ENCODE results near the gene NTN5. TPM values are rescaled to one million over a fixed set of nuclear protein-coding genes. Genes with fewer than 3 reads are reported as not detected.
A peak's percentile ranks its signal among the peaks of the same experiment; 100 is the strongest.

NTN5 gene
- total RNA-seq, 2 experiments from 2014 or later = 0.16 to 0.53 TPM

GRCh38 chr19:48623556-48624066, 49.2 kb downstream of the NTN5 start:
- Histone ChIP-seq H2AFZ (ENCODE audit: low read length) (peak overlapping the region; percentile 11; the same call in 1 of the 2 replicates), H3K9me2 (ENCODE audit: insufficient read depth, low read length) (no peaks in the 10 kb centered on the region), H3K36me3 (ENCODE audit: insufficient read depth, low read length) (peaks cover 16% of the 10 kb centered on the region), H3K79me2 (ENCODE audit: insufficient read depth, low read depth, low read length) (peaks cover 17% of the 10 kb centered on the region), H3K4me2 (ENCODE audit: low read length) (peak overlapping the region; percentile 78), H3K4me1 (ENCODE audit: insufficient read depth, low read length, poor library complexity, severe bottlenecking) (peaks cover 31% of the 10 kb centered on the region), H3K27ac (ENCODE audit: low read depth, low read length, poor library complexity, severe bottlenecking) (peak overlapping the region; percentile 39), H3K4me3 (ENCODE audit: low read depth, low read length, poor library complexity, severe bottlenecking) (peak overlapping the region; percentile 61), H4K20me1 (ENCODE audit: insufficient read depth, low read length) (peaks cover under 1% of the 10 kb centered on the region; the same call in 1 of the 2 replicates), H3K9me3 (ENCODE audit: low read length) (no peaks in the 10 kb centered on the region)
- TF ChIP-seq, protein P1, sequence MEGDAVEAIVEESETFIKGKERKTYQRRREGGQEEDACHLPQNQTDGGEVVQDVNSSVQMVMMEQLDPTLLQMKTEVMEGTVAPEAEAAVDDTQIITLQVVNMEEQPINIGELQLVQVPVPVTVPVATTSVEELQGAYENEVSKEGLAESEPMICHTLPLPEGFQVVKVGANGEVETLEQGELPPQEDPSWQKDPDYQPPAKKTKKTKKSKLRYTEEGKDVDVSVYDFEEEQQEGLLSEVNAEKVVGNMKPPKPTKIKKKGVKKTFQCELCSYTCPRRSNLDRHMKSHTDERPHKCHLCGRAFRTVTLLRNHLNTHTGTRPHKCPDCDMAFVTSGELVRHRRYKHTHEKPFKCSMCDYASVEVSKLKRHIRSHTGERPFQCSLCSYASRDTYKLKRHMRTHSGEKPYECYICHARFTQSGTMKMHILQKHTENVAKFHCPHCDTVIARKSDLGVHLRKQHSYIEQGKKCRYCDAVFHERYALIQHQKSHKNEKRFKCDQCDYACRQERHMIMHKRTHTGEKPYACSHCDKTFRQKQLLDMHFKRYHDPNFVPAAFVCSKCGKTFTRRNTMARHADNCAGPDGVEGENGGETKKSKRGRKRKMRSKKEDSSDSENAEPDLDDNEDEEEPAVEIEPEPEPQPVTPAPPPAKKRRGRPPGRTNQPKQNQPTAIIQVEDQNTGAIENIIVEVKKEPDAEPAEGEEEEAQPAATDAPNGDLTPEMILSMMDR (conservative IDR thresholded peaks at IDR 0.05; ENCODE audit: low read length) = no peak
- no peak for TF ChIP-seq EZH2phosphoT487 (IDR thresholded peaks at IDR 0.05; ENCODE audit: borderline replicate concordance, low read depth, low read length)
- no peak for DNase-seq (ENCODE audit: low spot score)
- ChIA-PET POLR2A (interaction anchor here (0.6 kb wide), 1 partner anchor 717 kb away, joined by 3 read pairs; no protein-coding TSS in a partner anchor), CTCF (ENCODE audit: unreplicated experiment) (interaction anchor here (0.6 kb wide), 2 partner anchors 10 to 228 kb away, joined by 3 read pairs; no protein-coding TSS in a partner anchor)
- BruUV-seq (replicated peaks) = no TSS peak
- intact Hi-C loops (cut with micrococcal nuclease; ENCODE audit: unreplicated experiment) = no loop called here

DNA sequence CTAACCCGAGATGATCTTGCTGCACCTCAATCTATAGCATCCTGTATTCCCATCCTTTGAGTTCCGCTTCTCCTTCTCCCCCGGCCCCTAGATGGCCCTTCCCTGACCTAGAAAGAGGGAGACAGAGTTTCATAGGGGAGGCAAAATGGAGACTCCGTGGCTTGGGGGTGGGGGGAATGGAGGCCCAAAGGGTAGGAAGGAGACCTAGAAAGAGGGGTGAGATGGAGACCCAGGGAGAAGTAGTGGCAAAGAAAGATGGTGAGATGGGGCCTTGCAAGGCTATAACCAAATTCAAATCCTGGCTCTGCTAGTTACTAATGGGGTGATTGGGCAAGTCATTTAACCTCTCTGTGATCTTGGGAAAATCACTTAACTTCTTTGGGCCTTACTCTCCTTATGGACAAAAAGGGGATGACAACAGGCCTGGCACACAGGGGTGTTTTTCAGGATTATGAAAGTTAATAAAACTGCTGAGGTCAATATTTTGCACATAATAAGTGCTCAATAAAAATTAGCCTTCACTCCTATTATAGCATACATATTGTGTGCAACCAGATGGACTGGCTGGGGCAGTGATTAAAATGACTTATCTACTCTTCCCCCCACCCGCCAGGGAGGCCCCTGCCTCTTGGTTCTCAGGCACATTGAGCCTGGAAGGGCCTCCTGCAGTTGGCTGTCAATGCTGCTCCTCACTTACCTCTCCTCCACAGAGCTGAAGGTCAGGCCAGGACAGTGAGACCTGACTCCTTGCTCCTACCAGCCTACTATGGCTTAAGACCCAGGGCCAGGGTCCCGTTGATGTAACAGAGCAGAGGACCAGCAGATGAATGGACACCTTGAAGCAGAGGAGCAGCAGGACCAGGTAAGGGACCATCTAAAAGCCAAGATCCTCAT, 52.9 kb downstream of the NTN5 start:
- Histone ChIP-seq H3K27ac (ENCODE audit: low read depth, low read length, poor library complexity, severe bottlenecking) (peak overlapping the region; percentile 72), H3K4me2 (ENCODE audit: low read length) (peak overlapping the region; percentile 87), H3K36me3 (ENCODE audit: insufficient read depth, low read length) (peaks cover 47% of the 10 kb centered on the region), H3K9me3 (ENCODE audit: low read length) (no peaks in the 10 kb centered on the region), H4K20me1 (ENCODE audit: insufficient read depth, low read length) (peaks cover 27% of the 10 kb centered on the region), H3K9me2 (ENCODE audit: insufficient read depth, low read length) (no peaks in the 10 kb centered on the region), H3K4me1 (ENCODE audit: insufficient read depth, low read length, poor library complexity, severe bottlenecking) (peaks cover 61% of the 10 kb centered on the region), H2AFZ (ENCODE audit: low read length) (peak overlapping the region; percentile 21; the same call in 1 of the 2 replicates), H3K4me3 (ENCODE audit: low read depth, low read length, poor library complexity, severe bottlenecking) (peak overlapping the region; percentile 88), H3K79me2 (ENCODE audit: insufficient read depth, low read depth, low read length) (peaks cover 45% of the 10 kb centered on the region)
- ChIA-PET POLR2A (interaction anchor here (1.0 to 1.3 kb wide), 3 partner anchors 11 to 299 kb away, joined by 3 to 6 read pairs (median 5); no protein-coding TSS in a partner anchor), CTCF (ENCODE audit: unreplicated experiment) (no interaction called here)
- TSS peak; percentile 85 for BruUV-seq (replicated peaks)
- no peak for TF ChIP-seq EZH2phosphoT487 (IDR thresholded peaks at IDR 0.05; ENCODE audit: borderline replicate concordance, low read depth, low read length)
- TF ChIP-seq, protein P1 (conservative IDR thresholded peaks at IDR 0.05; ENCODE audit: low read length) = no peak; the same call in 1 of the 2 replicates
- intact Hi-C loops (cut with micrococcal nuclease; ENCODE audit: unreplicated experiment) = loop anchor here (1.0 kb wide), 2 partner anchors 17 to 94 kb away; partner anchors contain the start of gene DBP
- no peak for DNase-seq (ENCODE audit: low spot score)
